Uterus (tissue), 4 donors: ENCODE results near the gene HMGN1. TPM values are rescaled to one million over a fixed set of nuclear protein-coding genes. Genes with fewer than 3 reads are reported as not detected.
A peak's percentile ranks its signal among the peaks of the same experiment; 100 is the strongest.
"Not testable (repeated sequence)": the region's sequence is repeated elsewhere in the genome, so short reads cannot be mapped to it uniquely, and the experiment has no call there.

Experiments
- DNase-seq, 2 donors: peaks; one replicate each; pipeline ENCODE4 v3.0.0-alpha.2; 2019 to 2020
- H3K27ac ChIP-seq, 2 donors: fragments of 200-600 bp; sonication (generic); 1 replicate in 1 of 2; 2 replicates in 1 of 2; pipeline ENCODE4 v1.5.1; 2016 to 2018
- H3K27me3 ChIP-seq, 2 donors: fragments of 200-600 bp; sonication (generic); one replicate each; pipeline ENCODE4 v1.5.1; 2018 to 2019; ENCODE audit warnings: control low read depth in 1 of 2
- H3K36me3 ChIP-seq, 2 donors: fragments of 200-600 bp; sonication (generic); one replicate each; pipeline ENCODE4 v1.5.1; 2019; ENCODE audit warnings: control low read depth in 1 of 2
- H3K4me1 ChIP-seq, 2 donors: fragments of 200-600 bp; sonication (generic); one replicate each; pipeline ENCODE4 v1.5.1; 2018 to 2019; ENCODE audit warnings: control low read depth in 1 of 2
- H3K4me3 ChIP-seq, 2 donors: fragments of 200-600 bp; sonication (generic); 1 replicate in 1 of 2; 2 replicates in 1 of 2; pipeline ENCODE4 v1.5.1; 2018 to 2019; ENCODE audit warnings: mild to moderate bottlenecking in 1 of 2
- H3K9me3 ChIP-seq, 2 donors: fragments of 200-600 bp; sonication (generic); one replicate each; pipeline ENCODE4 v1.5.1; 2019; ENCODE audit warnings: control low read depth in 1 of 2
- POLR2A ChIP-seq, 2 donors: fragments of 450-650 bp; IDR thresholded peaks; one replicate each; pipeline ENCODE4 v1.6.1; 2016; ENCODE audit warnings: antibody characterized with exemption in 2 of 2, mild to moderate bottlenecking in 1 of 2, moderate library complexity in 1 of 2
- intact Hi-C: fragments of 100-400 bp; cut with DNase I; formaldehyde crosslinking; loops from one replicate; pipeline ENCODE4 v1.15.1; 2023; ENCODE audit warnings: low total_unique reads
- total RNA-seq, 4 donors: library from RNA; depleted of rRNA in 3 of 4; stranded (reverse); fragments of >200 nt in 3 of 4; gene quantifications; one replicate each; pipeline versions ENCODE4 v1.1.0 to v1.2.4, GENCODE V29; 2014 to 2023
- TF ChIP-seq, protein P1 (sequence below), 4 experiments: fragments of 200-600 bp in 2 of 4; fragments of 450-650 bp in 2 of 4; sonication (generic) in 2 of 4; IDR thresholded peaks; one replicate each; pipeline ENCODE4 v1.5.1; 2016 to 2019; ENCODE audit warnings: antibody characterized with exemption in 4 of 4, mild to moderate bottlenecking in 2 of 4, moderate library complexity in 1 of 4
- donor health status: DM: yes; HTN: yes; CAD: no.

The HMGN1 gene
- total RNA-seq, 4 donors from 2014 or later: 87.9 to 222 (median 102) TPM

DNA sequence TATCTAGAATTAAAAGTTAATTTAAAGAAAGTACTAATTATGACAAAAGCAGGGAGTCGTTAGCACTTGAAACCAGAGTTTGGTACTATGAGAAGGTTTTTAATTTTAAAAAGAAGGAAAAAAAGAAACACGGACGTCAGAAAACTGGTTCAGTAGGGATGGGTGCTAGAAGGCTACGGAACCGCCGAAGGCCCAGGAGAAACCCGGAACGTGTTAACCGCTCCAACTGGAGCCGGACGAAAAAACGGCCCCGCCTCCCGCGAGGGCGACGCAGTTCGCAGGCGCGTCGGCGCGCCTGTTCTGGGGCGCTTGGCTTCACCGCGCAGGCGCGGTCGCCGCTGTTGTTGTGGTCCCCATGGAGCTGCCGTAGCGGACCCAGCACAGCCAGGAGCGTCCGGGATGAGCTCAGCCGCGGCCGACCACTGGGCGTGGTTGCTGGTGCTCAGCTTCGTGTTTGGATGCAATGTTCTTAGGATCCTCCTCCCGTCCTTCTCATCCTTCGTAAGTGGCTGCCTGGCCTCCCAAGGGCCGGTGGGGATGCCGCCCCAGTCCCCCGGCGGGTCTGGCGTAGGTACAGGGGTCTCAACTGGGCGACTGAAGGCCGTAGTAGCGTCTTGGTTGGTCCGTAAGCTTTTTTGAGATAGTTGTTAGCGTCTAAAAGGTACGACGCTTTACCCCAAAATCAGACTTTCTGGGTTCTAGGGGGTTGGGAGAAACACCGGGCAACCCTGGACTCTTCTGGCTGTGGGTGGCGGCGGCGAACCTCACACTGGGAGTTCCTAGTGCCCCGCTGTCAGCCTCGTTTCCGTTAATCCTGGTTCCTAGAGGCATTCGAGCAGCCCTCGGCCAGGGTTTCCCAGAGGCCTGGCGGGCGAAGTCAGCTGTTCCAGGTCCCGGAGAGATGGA lies 31.4 kb upstream of the HMGN1 start:
- DNase-seq: peak; percentile 96 to 98
- intact Hi-C loops: loop anchor here (10.0 kb wide), 2 partner anchors 65 to 195 kb away; partner anchors contain the start of genes BRWD1 and PSMG1
- no peaks in the 10 kb centered on the region for H3K9me3 ChIP-seq

DNA sequence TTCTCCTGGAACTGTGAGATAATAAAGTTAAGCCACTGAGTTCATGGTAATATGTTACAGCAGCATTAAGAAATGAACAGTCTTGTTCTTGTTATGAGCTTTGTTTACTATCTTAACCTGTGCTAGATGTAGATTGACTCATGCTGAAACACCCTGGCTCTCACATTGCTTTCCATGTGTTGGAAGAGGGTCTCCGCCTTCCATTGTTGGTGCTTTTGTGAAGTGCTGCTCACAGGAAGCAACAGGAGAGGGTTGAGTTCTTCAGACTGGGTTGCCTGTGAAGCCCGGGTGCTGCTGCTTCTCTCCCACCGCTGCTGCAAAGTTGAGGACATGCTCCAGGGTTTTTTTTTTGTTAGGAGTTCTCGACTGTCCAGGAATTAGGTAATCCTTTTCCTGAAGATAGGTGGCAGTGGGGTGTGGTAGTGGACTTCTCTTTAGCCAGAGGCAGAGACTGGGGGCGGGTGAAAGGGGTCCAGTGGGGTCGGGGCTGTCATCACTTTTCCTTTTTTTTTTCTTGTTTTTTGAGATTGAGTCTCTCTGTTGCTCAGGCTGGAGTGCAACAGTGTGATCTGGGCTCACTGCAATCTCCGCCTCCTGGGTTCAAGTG lies 28.7 kb upstream of the HMGN1 start:
- H3K36me3 ChIP-seq: no peaks in the 10 kb centered on the region
- peaks cover 0 to 6% of the 10 kb centered on the region in 2 donors for H3K4me1 ChIP-seq
- no peak for TF ChIP-seq POLR2A (IDR thresholded peaks at IDR 0.05)
- TF ChIP-seq, protein P1, sequence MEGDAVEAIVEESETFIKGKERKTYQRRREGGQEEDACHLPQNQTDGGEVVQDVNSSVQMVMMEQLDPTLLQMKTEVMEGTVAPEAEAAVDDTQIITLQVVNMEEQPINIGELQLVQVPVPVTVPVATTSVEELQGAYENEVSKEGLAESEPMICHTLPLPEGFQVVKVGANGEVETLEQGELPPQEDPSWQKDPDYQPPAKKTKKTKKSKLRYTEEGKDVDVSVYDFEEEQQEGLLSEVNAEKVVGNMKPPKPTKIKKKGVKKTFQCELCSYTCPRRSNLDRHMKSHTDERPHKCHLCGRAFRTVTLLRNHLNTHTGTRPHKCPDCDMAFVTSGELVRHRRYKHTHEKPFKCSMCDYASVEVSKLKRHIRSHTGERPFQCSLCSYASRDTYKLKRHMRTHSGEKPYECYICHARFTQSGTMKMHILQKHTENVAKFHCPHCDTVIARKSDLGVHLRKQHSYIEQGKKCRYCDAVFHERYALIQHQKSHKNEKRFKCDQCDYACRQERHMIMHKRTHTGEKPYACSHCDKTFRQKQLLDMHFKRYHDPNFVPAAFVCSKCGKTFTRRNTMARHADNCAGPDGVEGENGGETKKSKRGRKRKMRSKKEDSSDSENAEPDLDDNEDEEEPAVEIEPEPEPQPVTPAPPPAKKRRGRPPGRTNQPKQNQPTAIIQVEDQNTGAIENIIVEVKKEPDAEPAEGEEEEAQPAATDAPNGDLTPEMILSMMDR (IDR thresholded peaks at IDR 0.05): no peak
- intact Hi-C loops: no loop called here
- DNase-seq: no peak
- H3K9me3 ChIP-seq: no peaks in the 10 kb centered on the region
- no peaks in the 10 kb centered on the region for H3K27me3 ChIP-seq
- no peak overlapping the region for H3K4me3 ChIP-seq
- no peak overlapping the region for H3K27ac ChIP-seq

More for the DNA sequence above, 31.4 kb upstream of the HMGN1 start:
- Histone ChIP-seq H3K27me3 (no peaks in the 10 kb centered on the region), H3K27ac (peak overlapping the region; percentile 89 to 98), H3K4me1 (peaks cover 0 to 6% of the 10 kb centered on the region in 2 donors), H3K36me3 (no peaks in the 10 kb centered on the region), H3K4me3 (peak overlapping the region; percentile 76 to 80)
- TF ChIP-seq, protein P1 (IDR thresholded peaks at IDR 0.05): peak in 1 of 4 experiments; percentile 14
- peak; percentile 51 to 93 for TF ChIP-seq POLR2A (IDR thresholded peaks at IDR 0.05)

DNA sequence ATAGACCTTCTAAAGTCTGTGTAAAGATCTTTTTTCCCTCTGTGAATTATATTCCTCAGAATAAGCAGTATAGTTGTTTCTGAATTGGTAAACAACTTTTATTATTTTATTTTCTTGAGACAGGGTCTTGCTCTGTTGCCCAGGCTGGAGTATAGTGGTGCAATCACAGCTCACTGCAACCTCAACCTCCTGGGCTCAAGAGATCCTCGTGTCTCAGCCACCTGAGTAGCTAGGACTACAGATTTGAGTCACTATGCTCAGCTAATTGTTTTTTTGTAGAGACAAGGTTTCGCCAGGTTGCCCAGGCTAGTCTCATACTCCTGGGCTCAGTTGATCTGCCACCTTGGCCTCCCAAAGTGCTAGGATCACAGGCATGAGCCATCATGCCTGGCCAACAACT lies 26.6 kb upstream of the HMGN1 start:
- H3K9me3 ChIP-seq: no peaks in the 10 kb centered on the region
- intact Hi-C loops: no loop called here
- H3K27ac ChIP-seq: no peak overlapping the region
- H3K4me3 ChIP-seq: no peak overlapping the region
- no peaks in the 10 kb centered on the region for H3K36me3 ChIP-seq
- H3K27me3 ChIP-seq: no peaks in the 10 kb centered on the region
- TF ChIP-seq POLR2A (IDR thresholded peaks at IDR 0.05): no peak
- TF ChIP-seq, protein P1 (IDR thresholded peaks at IDR 0.05): no peak
- H3K4me1 ChIP-seq: no peaks in the 10 kb centered on the region
- DNase-seq: no peak

DNA sequence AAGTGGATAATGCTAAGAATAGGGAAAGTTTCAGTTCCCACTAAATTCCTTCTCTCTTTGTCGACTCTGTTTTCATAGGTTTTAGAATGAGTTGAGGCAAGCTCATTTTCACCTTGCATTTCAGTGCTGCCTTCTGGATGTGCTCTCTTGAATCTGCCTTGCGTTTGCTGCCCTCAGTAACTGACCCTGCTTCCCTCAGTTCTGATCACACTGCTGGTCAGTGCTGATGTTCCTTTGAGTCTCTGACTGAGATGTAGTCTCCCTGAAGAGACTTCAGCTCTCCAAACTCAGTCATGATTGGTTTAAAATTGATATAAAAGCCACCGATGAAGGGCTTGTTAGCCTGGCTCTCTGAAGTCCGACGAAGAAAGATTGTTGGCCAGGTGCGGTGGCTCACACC lies 25.2 kb upstream of the HMGN1 start:
- DNase-seq: no peak
- Histone ChIP-seq H3K27ac (no peak overlapping the region), H3K4me3 (no peak overlapping the region), H3K4me1 (no peaks in the 10 kb centered on the region), H3K36me3 (no peaks in the 10 kb centered on the region), H3K9me3 (no peaks in the 10 kb centered on the region), H3K27me3 (no peaks in the 10 kb centered on the region)
- intact Hi-C loops: no loop called here
- no peak for TF ChIP-seq POLR2A (IDR thresholded peaks at IDR 0.05)
- TF ChIP-seq, protein P1 (IDR thresholded peaks at IDR 0.05): no peak

DNA sequence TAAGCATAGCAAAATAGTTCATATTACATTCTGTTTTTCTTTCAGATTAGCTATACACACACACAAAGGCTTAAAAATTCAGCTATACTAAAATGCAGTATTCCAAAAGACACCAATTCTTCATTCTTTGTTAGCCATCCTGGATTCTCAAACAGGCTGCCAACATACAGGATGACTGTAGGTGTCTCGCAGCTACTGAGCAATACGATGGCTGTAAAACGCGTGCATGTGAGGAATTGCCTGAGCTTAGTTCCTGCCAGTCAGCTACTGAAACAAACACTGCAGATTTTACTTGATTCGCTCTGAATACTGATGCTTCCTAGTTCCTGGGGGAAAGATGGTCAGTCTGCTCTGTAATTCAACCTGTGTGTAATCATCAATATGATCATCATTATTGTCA lies 24.7 kb upstream of the HMGN1 start:
- intact Hi-C loops: no loop called here
- TF ChIP-seq, protein P1 (IDR thresholded peaks at IDR 0.05): no peak
- no peak for TF ChIP-seq POLR2A (IDR thresholded peaks at IDR 0.05)
- no peak overlapping the region for H3K4me3 ChIP-seq
- no peaks in the 10 kb centered on the region for H3K4me1 ChIP-seq
- no peaks in the 10 kb centered on the region for H3K27me3 ChIP-seq
- no peak for DNase-seq
- no peaks in the 10 kb centered on the region for H3K9me3 ChIP-seq
- no peaks in the 10 kb centered on the region for H3K36me3 ChIP-seq
- no peak overlapping the region for H3K27ac ChIP-seq

DNA sequence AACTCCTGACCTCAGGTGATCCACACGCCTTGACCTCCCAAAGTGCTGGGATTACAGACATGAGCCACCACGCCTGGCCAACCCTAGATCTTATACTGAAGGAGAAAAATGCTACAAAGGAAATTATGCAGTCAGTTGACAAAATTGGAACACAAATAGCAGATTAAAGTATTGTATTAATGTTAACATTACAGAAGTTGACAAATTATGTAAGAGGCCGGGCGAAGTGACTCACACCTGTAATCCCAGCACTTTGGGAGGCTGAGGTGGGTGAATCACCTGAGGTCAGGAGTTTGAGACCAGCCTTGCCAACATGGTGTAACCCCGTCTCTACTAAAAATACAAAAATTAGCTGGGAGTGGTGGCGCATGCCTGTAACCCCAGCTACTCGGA lies 21.0 kb upstream of the HMGN1 start:
- DNase-seq, intact Hi-C loops, H3K27ac ChIP-seq, H3K4me1 ChIP-seq, H3K4me3 ChIP-seq, H3K36me3 ChIP-seq, H3K9me3 ChIP-seq, H3K27me3 ChIP-seq: not testable (repeated sequence)
